Smooth muscle cell (in vitro differentiated cells): Measurements from ENCODE around the gene NAB2. TPM values are rescaled to one million over a fixed set of nuclear protein-coding genes. Genes with fewer than 3 reads are reported as not detected.
A peak's percentile ranks its signal among the peaks of the same experiment; 100 is the strongest.

ENCODE experiments used
- DNase-seq: peaks from one replicate; lab custom pipeline; 2025; ENCODE audit not compliant: unreplicated experiment; lab: John Stamatoyannopoulos, UW
- H2AFZ ChIP-seq: fragments of 200-600 bp; sonication (generic); 2 replicates; pipeline ENCODE4 v1.6.0; 2016; ENCODE audit warnings: antibody characterized with exemption, low read depth, mild to moderate bottlenecking
- H3F3A ChIP-seq: fragments of 200-600 bp; sonication (generic); 2 replicates; pipeline ENCODE4 v1.6.0; 2017; ENCODE audit warnings: antibody characterized with exemption, low read depth
- H3K27ac ChIP-seq: fragments of 200-600 bp; sonication (generic); 2 replicates; pipeline ENCODE4 v1.5.1; 2016; ENCODE audit warnings: low read depth, mild to moderate bottlenecking
- H3K27me3 ChIP-seq: fragments of 200-600 bp; sonication (generic); 2 replicates; pipeline ENCODE4 v1.6.1; 2016; ENCODE audit warnings: low read depth, mild to moderate bottlenecking
- H3K36me3 ChIP-seq: fragments of 200-600 bp; sonication (generic); 2 replicates; pipeline ENCODE4 v1.5.1; 2016; ENCODE audit warnings: low read depth
- H3K4me1 ChIP-seq: fragments of 200-600 bp; sonication (generic); 2 replicates; pipeline ENCODE4 v1.5.1; 2016; ENCODE audit warnings: low read depth
- H3K4me2 ChIP-seq: fragments of 200-600 bp; sonication (generic); 2 replicates; pipeline ENCODE4 v1.6.0; 2016; ENCODE audit warnings: mild to moderate bottlenecking
- H3K4me3 ChIP-seq: fragments of 200-600 bp; sonication (generic); 2 replicates; pipeline ENCODE4 v1.5.1; 2016; ENCODE audit warnings: mild to moderate bottlenecking
- H3K79me2 ChIP-seq: fragments of 200-600 bp; sonication (generic); 2 replicates; pipeline ENCODE4 v1.6.0; 2016; ENCODE audit warnings: low read depth, mild to moderate bottlenecking
- H3K9ac ChIP-seq: fragments of 200-600 bp; sonication (generic); 2 replicates; pipeline ENCODE4 v1.6.0; 2016; ENCODE audit warnings: low read depth
- H3K9me3 ChIP-seq: fragments of 200-600 bp; sonication (generic); replicated peaks from 2 replicates; pipeline ENCODE4 v1.5.1; 2016; ENCODE audit warnings: low read depth
- H4K20me1 ChIP-seq: fragments of 200-600 bp; sonication (generic); 2 replicates; pipeline ENCODE4 v1.6.0; 2016; ENCODE audit warnings: low read depth
- WGBS: methylation state at CpG from one replicate; pipeline ENCODE4 v1.1.7; 2016; ENCODE audit warnings: low lambda C conversion rate; 5-methylcytosine and 5-hydroxymethylcytosine counted together
- polyA plus RNA-seq: library from polyadenylated mRNA; unstranded; fragments of >200 nt; fragmentation: Nextera tagmentation; extraction: Ambion mirVana; gene quantifications from 2 replicates; pipeline ENCODE4 v1.2.1, GENCODE V29; 2016
- total RNA-seq: library from RNA; depleted of rRNA; stranded (reverse); fragments of >200 nt; gene quantifications from 2 replicates; pipeline ENCODE4 v1.2.3, GENCODE V29; 2014
- TF ChIP-seq, protein P1 (sequence below): fragments of 200-600 bp; sonication (generic); IDR thresholded peaks from 2 replicates; pipeline ENCODE4 v1.5.1; 2017; ENCODE audit warnings: borderline replicate concordance, mild to moderate bottlenecking, antibody characterized with exemption; ENCODE audit not compliant: insufficient read depth, poor library complexity, severe bottlenecking

Gene NAB2
- total and polyA plus RNA-seq, 2 experiments from 2014 or later: 39.7 to 58.3 TPM

DNA sequence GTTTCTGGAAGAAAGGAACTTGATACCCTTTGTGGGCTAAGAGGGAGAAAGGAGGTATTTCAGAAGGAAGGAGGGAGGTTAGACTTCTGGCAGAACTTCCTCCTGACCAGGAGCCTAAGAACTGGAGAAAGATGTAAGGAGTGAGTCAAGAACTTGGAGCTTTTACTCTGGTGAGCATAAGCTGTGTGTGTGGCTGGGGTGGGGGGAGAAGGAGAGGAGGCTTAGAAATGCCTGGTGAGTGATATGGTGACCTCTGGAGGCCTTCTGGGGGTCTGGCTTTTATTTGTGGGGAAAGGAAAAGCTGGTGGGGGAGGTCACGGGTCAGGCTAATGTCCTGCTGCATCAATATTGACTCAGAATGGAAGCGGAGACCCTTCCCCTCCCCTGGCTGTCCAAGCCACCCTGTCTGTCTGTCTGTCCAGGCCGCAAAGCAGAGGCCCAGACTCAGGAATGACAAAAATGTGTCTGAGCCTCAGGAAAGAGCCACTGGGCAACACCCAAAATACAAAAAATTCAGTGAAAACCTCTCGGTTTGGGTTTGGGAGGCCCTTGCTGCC is 44.2 kb downstream of the NAB2 start:
- TF ChIP-seq, protein P1, sequence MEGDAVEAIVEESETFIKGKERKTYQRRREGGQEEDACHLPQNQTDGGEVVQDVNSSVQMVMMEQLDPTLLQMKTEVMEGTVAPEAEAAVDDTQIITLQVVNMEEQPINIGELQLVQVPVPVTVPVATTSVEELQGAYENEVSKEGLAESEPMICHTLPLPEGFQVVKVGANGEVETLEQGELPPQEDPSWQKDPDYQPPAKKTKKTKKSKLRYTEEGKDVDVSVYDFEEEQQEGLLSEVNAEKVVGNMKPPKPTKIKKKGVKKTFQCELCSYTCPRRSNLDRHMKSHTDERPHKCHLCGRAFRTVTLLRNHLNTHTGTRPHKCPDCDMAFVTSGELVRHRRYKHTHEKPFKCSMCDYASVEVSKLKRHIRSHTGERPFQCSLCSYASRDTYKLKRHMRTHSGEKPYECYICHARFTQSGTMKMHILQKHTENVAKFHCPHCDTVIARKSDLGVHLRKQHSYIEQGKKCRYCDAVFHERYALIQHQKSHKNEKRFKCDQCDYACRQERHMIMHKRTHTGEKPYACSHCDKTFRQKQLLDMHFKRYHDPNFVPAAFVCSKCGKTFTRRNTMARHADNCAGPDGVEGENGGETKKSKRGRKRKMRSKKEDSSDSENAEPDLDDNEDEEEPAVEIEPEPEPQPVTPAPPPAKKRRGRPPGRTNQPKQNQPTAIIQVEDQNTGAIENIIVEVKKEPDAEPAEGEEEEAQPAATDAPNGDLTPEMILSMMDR: no peak
- DNase-seq: no peak
- Histone ChIP-seq H3F3A (peaks cover 13% of the 10 kb centered on the region), H3K9ac (peak overlapping the region; percentile 44), H3K4me2 (peak overlapping the region; percentile 100), H3K36me3 (no peaks in the 10 kb centered on the region), H3K4me3 (peak overlapping the region; percentile 19), H3K9me3 (no peaks in the 10 kb centered on the region), H2AFZ (no peak overlapping the region), H3K79me2 (peaks cover 97% of the 10 kb centered on the region), H3K4me1 (peaks cover 53% of the 10 kb centered on the region), H4K20me1 (peaks cover 88% of the 10 kb centered on the region), H3K27me3 (no peaks in the 10 kb centered on the region), H3K27ac (peak overlapping the region; percentile 92)
- WGBS: 6% methylated on average over 4 of the region's 4 CpGs

DNA sequence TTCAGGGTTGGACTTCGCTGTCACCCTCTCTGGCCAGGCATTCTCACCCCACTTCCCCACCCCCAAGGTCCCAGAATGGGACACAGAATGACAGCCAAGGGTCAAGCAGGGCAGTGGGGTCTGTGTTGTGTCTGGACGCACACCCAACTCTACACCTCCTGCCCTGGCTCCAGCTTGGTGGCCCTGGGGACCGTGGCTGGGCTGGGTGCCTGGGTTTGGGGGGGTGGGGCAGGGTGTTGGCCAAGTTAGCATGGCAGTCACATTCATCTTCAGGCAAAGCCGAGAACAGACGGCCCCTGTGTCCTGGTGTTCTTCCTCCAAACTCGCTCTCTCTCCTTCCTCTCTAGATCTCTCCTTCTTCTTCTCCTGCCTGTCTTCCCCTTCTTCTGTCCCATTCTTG is 45.0 kb downstream of the NAB2 start:
- TF ChIP-seq, protein P1: no peak
- H3K36me3 ChIP-seq: no peaks in the 10 kb centered on the region
- WGBS: 57% methylated on average over 5 of the region's 6 CpGs
- no peak overlapping the region for H3K4me3 ChIP-seq
- no peaks in the 10 kb centered on the region for H3K9me3 ChIP-seq
- peaks cover 13% of the 10 kb centered on the region for H3F3A ChIP-seq
- H2AFZ ChIP-seq: no peak overlapping the region
- peaks cover 94% of the 10 kb centered on the region for H3K79me2 ChIP-seq
- peak overlapping the region; percentile 92 for H3K27ac ChIP-seq
- DNase-seq: no peak
- H3K4me2 ChIP-seq: peak overlapping the region; percentile 100
- no peaks in the 10 kb centered on the region for H3K27me3 ChIP-seq
- H4K20me1 ChIP-seq: peaks cover 97% of the 10 kb centered on the region
- peaks cover 53% of the 10 kb centered on the region for H3K4me1 ChIP-seq
- H3K9ac ChIP-seq: no peak overlapping the region

DNA sequence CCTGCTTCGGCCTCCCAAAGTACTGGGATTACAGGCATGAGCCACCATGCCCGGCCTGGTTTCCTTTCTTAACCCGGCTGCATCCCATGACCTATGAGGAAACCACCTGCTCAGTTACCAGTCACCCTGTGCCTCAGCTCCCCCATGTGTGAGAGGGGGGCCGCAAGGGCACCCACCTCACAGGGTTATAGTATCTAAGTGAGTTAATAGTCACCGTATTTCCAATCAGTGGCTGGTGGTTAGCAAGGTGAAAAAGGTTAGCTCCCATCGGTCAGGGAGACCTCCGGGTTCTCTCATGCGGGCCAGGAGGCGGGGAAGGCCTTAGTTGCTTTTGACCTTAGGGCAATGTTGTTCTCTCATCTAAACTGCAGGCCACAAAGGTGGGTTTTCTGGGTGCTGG is 46.0 kb downstream of the NAB2 start:
- H3K4me2 ChIP-seq: peak overlapping the region; percentile 27
- peaks cover 48% of the 10 kb centered on the region for H3K4me1 ChIP-seq
- no peak overlapping the region for H3K9ac ChIP-seq
- no peaks in the 10 kb centered on the region for H3K9me3 ChIP-seq
- H3K27ac ChIP-seq: peak overlapping the region; percentile 92
- 68% methylated on average over 9 of the region's 9 CpGs for WGBS
- H3K36me3 ChIP-seq: no peaks in the 10 kb centered on the region
- H3K4me3 ChIP-seq: no peak overlapping the region
- peaks cover 84% of the 10 kb centered on the region for H3K79me2 ChIP-seq
- H2AFZ ChIP-seq: no peak overlapping the region
- H3K27me3 ChIP-seq: no peaks in the 10 kb centered on the region
- H4K20me1 ChIP-seq: peaks cover 100% of the 10 kb centered on the region
- H3F3A ChIP-seq: peaks cover 13% of the 10 kb centered on the region
- no peak for DNase-seq
- TF ChIP-seq, protein P1: no peak

DNA sequence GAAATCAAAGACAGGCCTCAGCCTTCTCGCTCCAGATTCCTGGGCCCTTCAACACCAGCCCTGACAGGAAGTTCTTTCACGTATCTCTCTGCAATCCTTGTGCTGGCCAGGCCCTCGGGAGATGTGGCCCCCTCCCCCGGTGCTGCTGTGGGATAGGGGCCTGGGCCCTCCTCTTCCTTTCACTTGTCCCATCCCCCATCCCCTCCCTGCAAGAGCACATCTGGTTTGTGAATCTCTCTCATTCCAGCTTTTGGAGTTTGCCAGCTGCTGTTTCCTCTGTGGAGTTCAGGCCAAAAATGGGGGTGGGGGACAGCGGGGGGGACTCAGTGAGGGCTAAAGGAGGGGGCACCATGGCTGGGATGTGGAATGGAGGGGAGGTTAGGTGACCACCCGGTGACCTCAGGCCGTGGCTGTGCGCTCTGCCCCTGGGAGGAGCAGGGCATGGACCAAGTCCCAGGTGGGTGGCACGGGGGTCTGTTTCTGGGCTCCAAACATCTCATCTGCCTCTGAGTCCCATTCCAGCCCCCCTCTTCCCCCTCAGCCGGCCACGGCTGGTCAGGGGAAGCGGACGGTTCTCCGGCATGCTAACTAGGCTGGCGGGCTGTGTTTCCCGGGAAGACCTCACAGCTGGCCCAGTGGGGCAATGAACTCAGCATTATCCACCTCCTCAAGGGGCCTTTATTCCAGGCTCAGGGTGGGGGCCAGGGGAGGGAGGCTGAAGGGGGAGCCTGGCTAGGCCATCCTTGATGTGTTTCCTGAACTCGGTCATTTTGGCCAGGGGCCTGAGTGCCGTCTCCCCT is 46.8 kb downstream of the NAB2 start:
- H3K9ac ChIP-seq: no peak overlapping the region
- H2AFZ ChIP-seq: no peak overlapping the region
- no peak for DNase-seq
- H4K20me1 ChIP-seq: peaks cover 100% of the 10 kb centered on the region
- no peaks in the 10 kb centered on the region for H3K9me3 ChIP-seq
- TF ChIP-seq, protein P1: no peak
- H3K4me2 ChIP-seq: peak overlapping the region; percentile 27
- H3K36me3 ChIP-seq: no peaks in the 10 kb centered on the region
- peaks cover 40% of the 10 kb centered on the region for H3K4me1 ChIP-seq
- H3K79me2 ChIP-seq: peaks cover 77% of the 10 kb centered on the region
- 41% methylated on average over 18 of the region's 18 CpGs for WGBS
- H3K27me3 ChIP-seq: no peaks in the 10 kb centered on the region
- H3K4me3 ChIP-seq: no peak overlapping the region
- peak overlapping the region; percentile 92 for H3K27ac ChIP-seq
- peaks cover 7% of the 10 kb centered on the region for H3F3A ChIP-seq
